RWPE1 (cell line): ENCODE data around the gene TTLL8.

Experiments
- CTCF ChIA-PET: fragments of 350-600 bp; sonication (Branson Sonifier 250); formaldehyde crosslinking; extraction: SDS; loops from one replicate; lab custom pipeline; 2021; lab: Yijun Ruan, JAX
- POLR2A ChIA-PET: fragments of 400-600 bp; formaldehyde crosslinking; extraction: SDS; loops from one replicate; lab custom pipeline; 2020; ENCODE audit warnings: antibody characterized with exemption; ENCODE audit not compliant: low non-redundant PET; lab: Yijun Ruan, JAX
- DNase-seq: peaks from one replicate; pipeline ENCODE4 v3.0.0; 2012; ENCODE audit warnings: low spot score
- H3K27ac ChIP-seq: fragments of 450-650 bp; 2 replicates; pipeline ENCODE4 v1.5.1; 2017
- TF ChIP-seq, protein P1 (sequence below): fragments of 450-650 bp; conservative IDR thresholded peaks from 2 replicates; pipeline ENCODE4 v1.5.1; 2017; ENCODE audit warnings: low read depth, mild to moderate bottlenecking

TTLL8 gene

GRCh38 chr22:50010676-50011446, 47.2 kb downstream of the TTLL8 start:
- no peak overlapping the region for H3K27ac ChIP-seq
- POLR2A ChIA-PET, result no interaction called here
- CTCF ChIA-PET, result no interaction called here
- TF ChIP-seq, protein P1, sequence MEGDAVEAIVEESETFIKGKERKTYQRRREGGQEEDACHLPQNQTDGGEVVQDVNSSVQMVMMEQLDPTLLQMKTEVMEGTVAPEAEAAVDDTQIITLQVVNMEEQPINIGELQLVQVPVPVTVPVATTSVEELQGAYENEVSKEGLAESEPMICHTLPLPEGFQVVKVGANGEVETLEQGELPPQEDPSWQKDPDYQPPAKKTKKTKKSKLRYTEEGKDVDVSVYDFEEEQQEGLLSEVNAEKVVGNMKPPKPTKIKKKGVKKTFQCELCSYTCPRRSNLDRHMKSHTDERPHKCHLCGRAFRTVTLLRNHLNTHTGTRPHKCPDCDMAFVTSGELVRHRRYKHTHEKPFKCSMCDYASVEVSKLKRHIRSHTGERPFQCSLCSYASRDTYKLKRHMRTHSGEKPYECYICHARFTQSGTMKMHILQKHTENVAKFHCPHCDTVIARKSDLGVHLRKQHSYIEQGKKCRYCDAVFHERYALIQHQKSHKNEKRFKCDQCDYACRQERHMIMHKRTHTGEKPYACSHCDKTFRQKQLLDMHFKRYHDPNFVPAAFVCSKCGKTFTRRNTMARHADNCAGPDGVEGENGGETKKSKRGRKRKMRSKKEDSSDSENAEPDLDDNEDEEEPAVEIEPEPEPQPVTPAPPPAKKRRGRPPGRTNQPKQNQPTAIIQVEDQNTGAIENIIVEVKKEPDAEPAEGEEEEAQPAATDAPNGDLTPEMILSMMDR, result no peak
- no peak for DNase-seq

DNA sequence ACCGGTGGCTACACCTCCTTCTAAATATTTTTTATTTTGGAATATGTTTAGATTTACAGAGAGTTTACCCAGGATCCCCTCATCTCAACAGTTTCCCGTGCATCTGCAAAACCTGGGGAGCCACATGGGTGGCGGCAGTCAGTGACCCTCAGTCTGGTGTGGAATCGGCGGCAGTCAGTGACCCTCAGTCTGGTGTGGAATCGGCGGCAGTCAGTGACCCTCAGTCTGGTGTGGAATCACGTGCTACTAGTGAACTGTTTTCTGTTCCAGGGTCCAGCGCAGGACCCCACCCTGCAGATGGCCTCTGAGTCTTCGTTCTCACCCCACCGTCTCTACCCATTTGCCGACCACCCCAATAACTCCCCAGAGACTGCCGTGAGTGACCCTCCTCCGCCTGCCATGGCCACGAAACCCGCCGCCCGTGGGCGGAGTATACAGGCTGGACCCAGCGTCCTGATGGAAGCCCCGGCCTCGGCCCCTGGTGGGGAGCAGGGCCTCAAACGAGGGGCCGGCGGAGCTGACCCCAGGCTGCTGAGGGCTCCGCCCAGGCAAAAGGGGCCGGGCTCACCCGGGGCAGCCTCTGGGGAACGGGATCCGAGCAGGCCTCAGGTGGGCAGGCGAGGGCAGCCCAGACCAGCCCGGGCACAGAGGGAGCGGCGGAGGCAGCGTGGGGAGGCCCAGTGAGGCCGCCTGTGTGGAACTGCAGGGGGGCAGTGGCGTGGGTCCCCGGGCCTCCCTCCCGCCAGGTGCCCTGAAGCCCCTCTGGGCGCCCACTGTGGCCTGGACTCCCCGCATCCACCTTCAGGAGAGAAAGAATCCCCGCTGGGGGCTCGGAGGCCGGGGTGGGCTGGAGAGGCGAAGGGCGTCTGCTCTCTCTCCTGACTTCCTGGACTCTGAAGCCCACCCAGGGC, 48.1 kb downstream of the TTLL8 start:
- TF ChIP-seq, protein P1, result no peak
- DNase-seq, result no peak
- POLR2A ChIA-PET, result no interaction called here
- CTCF ChIA-PET, result interaction anchor here (0.8 kb wide), 1 partner anchor 41 kb away, joined by 3 read pairs; no protein-coding TSS in a partner anchor
- H3K27ac ChIP-seq, result no peak overlapping the region

- no peak overlapping the region for H3K27ac ChIP-seq
- ChIA-PET POLR2A (no interaction called here), CTCF (interaction anchor here (0.8 kb wide), 1 partner anchor 40 kb away, joined by 3 read pairs; no protein-coding TSS in a partner anchor)
- no peak for DNase-seq
- TF ChIP-seq, protein P1, result no peak
Measured at GRCh38 chr22:50009251-50009650, 48.8 kb downstream of the TTLL8 start.

GRCh38 chr22:50008151-50009040, 49.7 kb downstream of the TTLL8 start:
- DNase-seq, result no peak
- H3K27ac ChIP-seq, result no peak overlapping the region
- TF ChIP-seq, protein P1, result no peak
- POLR2A ChIA-PET, result no interaction called here
- CTCF ChIA-PET, result no interaction called here

DNA sequence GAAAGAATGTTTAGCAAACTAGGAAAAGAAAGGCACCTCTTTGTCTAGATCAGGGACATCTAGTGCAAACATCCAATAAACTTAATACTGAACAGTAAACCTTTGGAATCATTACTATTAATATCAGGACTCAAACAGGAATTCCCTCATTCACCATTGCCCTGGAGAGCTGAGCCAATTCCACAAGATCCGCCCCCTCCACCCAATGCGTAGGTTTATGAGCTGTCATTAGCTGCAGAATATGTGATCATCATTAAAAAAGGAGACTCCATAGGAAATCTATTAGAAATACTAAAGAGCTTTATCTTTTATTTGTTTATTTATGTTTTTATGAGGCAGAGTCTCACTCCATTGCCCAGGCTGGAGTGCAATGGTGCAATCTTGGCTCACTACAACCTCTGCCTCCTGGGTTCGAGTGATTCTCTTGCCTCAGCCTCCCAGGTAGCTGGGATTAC, 51.0 kb downstream of the TTLL8 start:
- TF ChIP-seq, protein P1, result no peak
- no peak for DNase-seq
- no peak overlapping the region for H3K27ac ChIP-seq
- ChIA-PET CTCF (interaction anchor here (0.6 kb wide), 1 partner anchor 50 kb away, joined by 3 read pairs; no protein-coding TSS in a partner anchor), POLR2A (no interaction called here)
